NCI-H1105 treated with DMSO at 0.1 percent for 48 hours (cell line): ENCODE measurements around the gene SLC17A1.

Source experiments
- DNase-seq: peaks from one replicate; lab custom pipeline; 2025; lab: John Stamatoyannopoulos, UW

Gene SLC17A1

DNA sequence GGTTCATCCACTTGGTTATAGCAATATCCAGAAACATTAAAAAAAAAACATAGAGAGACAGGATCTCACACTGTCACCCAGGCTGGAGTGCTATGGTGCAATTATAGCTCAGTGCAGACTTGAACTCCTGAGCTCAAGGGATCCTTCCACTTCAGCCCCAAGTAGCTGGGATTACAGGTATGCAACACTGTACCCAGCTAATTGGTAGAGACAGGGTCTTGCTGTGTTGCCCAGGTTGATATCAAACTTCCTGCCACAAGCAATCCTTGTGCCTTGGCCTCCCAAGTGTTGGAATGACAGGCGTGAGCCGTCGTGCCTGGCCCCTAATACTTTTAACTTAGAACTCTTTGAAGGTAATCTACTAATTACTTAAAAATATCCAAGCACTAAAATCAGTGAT lies 818 bp upstream of the SLC17A1 start:
- no peak for DNase-seq

- DNase-seq = no peak
Observed at GRCh38 chr6:25832307-25832662, 433 bp upstream of the SLC17A1 start.

DNA sequence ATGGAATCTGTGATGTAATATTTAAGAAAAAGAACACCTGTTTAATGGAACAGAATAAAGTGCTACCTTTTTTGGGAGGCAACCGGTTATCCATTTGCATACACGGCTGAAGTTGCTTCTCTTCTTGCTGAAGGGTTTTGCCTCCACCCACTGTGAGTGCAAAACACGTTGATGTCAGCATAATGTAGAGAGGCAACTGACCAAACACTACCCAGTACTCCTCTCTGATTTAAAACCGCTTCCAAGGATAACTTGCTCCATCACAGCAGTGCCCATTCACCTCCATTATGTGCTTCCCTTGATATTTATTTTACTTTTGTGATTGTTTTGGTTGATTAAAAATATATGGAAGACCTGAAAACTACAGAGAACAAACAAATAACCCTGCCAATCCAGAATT lies 1.4 kb downstream of the SLC17A1 start:
- no peak for DNase-seq

GRCh38 chr6:25829375-25829774 lies 2.5 kb downstream of the SLC17A1 start:
- no peak for DNase-seq

- no peak for DNase-seq
Observed at GRCh38 chr6:25821341-25821740, 10.5 kb downstream of the SLC17A1 start.

GRCh38 chr6:25816252-25816651 lies 15.6 kb downstream of the SLC17A1 start:
- DNase-seq = no peak

DNA sequence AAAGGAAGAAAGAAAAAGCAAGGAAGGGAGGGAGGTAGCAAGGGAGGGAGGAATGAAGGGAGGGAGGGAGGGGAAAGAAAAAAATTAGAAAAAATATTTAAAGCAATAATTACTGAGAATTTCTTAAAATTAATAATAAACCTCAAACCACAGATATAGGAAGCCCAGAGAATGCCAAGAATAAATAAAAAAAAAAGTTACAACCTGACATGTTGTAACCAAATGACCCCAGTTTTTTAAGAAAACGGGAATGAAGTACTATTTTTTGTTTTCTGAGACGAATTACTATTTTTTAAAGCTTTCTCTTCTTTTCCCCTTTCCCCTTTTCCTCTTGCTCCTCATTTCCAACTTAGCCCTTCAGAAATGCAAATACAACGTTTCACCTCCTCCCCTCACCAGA lies 16.7 kb downstream of the SLC17A1 start:
- DNase-seq = no peak

GRCh38 chr6:25804804-25805203 lies 27.0 kb downstream of the SLC17A1 start:
- no peak for DNase-seq

DNA sequence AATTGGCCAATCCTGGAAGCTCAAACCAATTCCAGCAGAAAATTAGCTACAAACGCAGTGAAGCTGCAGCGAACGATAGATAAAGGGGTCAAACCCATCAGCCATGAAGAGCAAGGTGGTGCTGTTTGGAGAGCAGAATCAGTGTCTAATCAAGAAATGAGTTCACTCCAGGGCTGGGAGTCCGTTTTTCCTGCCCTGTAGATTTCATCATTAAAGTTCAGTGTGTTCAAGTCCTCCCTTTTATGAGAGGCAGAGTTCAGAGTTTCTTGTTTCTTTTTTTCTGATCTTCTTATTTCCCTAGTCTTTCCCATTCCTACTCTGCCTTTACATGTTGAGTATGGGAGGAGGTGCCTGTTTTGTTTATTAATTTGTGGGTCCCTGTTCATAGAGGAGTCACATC lies 30.4 kb downstream of the SLC17A1 start:
- no peak for DNase-seq

- DNase-seq = no peak
Observed at GRCh38 chr6:25794784-25795183, 37.1 kb downstream of the SLC17A1 start.

GRCh38 chr6:25793970-25794369 lies 37.9 kb downstream of the SLC17A1 start:
- DNase-seq = no peak

- no peak for DNase-seq
Observed at GRCh38 chr6:25792016-25792415, 39.8 kb downstream of the SLC17A1 start.

GRCh38 chr6:25789475-25789874 lies 42.4 kb downstream of the SLC17A1 start:
- no peak for DNase-seq

DNA sequence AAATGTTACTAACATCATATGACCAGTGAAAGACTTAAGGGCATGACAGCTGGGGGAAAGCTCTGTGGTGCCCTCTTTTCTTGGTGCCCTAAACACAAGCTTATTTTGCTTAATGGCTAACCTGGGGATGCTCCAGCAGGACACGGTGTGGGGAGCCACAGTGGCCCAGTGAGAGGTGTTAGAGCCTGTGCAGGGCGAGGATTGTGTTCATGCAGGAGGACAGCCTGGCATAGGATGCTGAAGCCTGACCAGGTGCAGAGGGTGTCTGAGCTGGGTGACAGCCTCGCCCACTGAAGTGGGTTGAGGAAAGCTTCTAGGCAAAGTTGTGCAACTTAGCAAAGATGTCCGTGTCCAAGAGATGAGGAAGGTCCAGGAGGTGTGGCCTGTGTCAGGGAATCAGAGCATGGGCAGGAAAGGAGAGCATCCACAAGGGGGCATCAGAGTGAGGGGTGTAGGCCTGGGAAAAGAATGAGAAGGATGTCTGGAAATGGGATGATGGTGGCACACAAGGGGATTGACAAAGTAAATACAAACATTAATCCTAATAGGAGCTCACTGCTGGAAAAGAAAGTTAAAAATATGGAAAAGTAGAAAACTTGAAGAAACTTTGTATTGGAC lies 43.4 kb downstream of the SLC17A1 start:
- DNase-seq = no peak

DNA sequence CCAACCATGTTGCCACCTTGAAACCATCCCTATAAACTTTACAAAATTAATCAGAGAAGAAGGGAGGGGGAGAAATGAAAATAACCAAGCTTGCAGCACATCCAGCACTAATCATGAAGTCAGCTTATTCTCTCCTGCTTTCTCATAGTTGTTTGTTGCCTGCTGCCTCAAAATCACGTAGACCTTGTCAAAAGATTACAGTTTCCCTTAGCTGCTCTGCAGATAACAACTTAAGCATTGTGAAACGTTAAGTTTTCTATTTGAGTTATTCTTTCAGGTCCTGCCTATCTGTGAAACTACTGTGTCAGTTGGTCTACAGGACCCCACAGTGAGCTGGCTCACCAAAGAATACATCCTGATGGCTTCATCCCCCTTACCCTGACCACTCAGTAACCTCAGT lies 44.4 kb downstream of the SLC17A1 start:
- DNase-seq = no peak

DNA sequence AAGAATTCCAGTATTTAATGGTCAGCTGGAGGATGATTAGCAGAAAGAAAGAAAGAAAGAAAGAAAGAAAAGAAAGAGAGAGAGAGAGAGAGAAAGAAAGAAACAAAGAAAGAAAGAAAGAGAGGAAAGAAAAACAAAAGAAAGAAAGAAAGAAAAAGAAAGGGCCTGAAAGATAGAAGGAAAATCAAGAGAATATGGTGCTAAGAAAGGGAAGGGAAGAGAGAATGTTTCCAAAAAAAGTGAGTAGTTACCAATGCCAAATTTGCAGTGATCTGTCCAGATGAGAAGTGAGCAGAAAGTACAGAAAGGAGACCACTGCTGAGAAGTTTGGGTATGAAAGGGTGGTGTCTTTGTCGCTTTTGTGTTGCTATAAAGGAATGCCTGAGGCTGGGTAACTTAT lies 50.7 kb downstream of the SLC17A1 start:
- DNase-seq = no peak

GRCh38 chr6:25777856-25778649 lies 53.8 kb downstream of the SLC17A1 start:
- DNase-seq = no peak

DNA sequence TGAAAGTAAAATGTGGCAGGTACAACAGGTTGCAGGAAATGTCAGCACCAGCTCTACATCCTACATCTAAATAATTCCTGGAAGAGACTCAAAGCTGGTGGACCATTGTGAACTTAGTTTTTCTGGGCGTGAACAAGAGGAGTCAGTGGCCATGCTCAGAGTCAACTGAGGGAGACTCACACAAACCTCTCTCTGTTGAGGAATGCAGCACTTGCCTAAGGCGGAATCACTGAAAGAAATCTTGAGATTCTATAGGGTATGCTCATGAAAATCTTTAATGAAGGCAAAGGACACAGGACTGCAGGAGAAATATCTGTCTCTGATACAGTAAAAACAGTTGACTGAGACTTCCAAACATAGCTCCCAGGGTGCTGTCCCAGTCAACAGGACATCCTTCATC lies 54.8 kb downstream of the SLC17A1 start:
- DNase-seq = no peak

DNA sequence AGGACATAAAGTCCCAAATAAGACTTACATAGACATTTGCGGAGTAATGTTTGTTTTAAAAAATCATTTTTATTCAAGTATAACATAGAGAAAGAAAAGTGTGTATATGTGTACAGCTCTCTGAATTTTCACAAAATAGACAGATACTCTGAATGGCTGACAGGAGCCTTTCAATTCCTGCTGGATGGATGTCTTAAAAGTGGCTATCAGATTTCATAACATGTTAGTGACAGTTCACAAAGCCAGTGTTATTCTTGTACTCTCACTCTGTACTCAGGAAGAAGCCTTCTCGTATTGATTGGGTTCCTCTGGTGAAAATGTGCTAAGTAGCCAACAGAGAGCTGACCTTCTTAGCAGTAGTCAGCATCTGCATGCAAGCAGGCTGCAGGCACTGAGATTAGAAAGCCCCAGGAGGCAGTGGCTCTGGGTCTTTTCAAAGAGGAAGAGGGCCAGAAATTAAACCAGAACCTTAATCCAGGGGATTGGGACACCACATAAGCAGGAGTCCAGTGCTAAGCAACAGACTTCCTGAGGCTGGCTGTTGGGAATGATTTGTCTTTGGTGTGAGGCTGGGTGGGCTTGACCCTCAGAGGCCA lies 57.6 kb downstream of the SLC17A1 start:
- no peak for DNase-seq

DNA sequence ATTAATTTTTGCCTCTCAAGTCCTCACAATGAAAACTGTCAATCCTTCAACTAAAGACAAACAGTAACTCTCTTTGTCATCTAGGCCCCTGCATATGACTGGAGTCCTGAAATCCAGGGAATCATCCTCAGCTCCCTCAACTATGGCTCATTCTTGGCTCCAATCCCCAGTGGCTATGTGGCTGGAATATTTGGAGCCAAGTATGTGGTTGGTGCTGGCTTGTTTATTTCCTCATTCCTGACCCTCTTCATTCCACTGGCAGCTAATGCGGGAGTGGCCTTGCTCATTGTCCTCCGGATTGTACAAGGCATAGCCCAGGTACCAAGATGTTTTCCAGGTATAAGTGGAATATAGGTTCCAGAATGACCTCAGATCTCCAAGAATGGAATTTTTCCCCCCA lies 61.9 kb downstream of the SLC17A1 start:
- no peak for DNase-seq

DNA sequence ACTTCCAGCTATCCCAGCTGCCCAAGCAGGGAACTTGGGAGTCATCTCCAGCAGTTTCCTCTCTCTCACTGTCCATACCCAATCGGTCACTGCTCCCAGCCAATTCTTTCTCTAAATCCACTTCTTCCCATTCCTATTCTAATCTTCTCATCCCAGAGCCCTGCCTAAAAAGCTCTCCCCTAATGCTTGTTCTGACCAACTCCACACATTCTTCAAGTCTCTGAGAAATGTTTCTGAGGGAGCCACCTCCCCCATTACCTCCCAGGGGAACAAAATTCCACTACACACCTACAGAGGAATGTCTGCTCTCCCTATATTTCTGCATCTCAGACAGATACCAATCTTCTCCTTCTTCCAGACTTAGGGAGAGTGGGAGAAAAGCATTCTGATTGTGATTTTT lies 63.3 kb downstream of the SLC17A1 start:
- DNase-seq = no peak

DNA sequence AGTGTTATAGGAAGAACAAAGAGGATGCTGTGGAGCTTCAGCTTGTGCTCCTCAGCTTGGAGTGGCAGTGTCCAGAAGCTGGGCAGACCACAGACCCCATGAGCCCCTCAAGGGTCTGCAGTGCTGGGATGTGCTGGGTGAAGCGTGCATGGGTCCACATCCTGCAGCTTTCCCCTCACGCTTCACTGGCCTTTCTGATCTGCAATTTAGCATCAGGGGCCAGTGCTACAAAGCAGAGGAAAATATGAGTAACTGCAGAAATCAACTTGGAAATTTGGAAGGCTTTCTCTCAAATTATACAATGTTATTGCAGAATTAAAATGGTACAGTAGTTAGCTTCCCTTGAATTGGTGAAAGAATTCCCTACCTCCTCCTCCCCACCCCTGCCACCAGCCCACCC lies 67.2 kb downstream of the SLC17A1 start:
- DNase-seq = no peak

- no peak for DNase-seq
Observed at GRCh38 chr6:25757936-25758642, 73.8 kb downstream of the SLC17A1 start.
